ENCODE data around the gene MAN1C1.

MAN1C1 gene

DNA sequence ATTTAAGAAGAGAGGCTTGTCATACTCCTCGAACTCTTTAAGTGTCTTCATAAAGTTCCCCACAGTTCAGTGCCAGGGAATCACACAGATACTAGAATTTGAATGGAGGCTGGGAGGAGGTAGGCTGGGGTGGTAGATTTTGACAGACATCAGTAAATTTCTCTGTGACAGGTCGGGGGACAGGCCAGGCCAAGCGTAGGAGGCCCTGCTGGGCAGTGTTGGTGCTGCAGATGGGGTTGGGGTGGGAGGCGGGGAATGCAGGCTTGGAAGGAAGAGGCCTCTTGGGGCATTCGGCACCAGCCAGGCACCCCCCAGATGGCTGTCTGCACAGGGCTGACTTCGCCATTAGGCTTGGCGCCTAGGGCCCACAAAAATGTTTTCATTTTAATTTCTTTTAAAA is 84.0 kb downstream of the MAN1C1 start:
- Histone ChIP-seq H3K27me3 (ENCODE audit: low read depth, low read length) (peaks cover 12% of the 10 kb centered on the region), H3K9ac (ENCODE audit: low read length) (no peak overlapping the region), H3K4me1 (ENCODE audit: low read length) (no peaks in the 10 kb centered on the region), H3K27ac (ENCODE audit: low read length) (no peak overlapping the region), H3K36me3 (replicated peaks; ENCODE audit: low read depth, low read length) (no peaks in the 10 kb centered on the region), H3K4me3 (ENCODE audit: low read length) (no peak overlapping the region), H4K20me1 (ENCODE audit: insufficient read depth, low read length) (no peaks in the 10 kb centered on the region), H3K9me3 (ENCODE audit: insufficient read depth, low read length) (no peaks in the 10 kb centered on the region), H3K79me2 (ENCODE audit: low read length) (no peaks in the 10 kb centered on the region), H2AFZ (ENCODE audit: low read depth, low read length) (no peak overlapping the region), H3K4me2 (ENCODE audit: low read length) (no peak overlapping the region)
- TF ChIP-seq EZH2phosphoT487 (IDR thresholded peaks at IDR 0.05; ENCODE audit: low read depth) = no peak
- TF ChIP-seq, protein P1, sequence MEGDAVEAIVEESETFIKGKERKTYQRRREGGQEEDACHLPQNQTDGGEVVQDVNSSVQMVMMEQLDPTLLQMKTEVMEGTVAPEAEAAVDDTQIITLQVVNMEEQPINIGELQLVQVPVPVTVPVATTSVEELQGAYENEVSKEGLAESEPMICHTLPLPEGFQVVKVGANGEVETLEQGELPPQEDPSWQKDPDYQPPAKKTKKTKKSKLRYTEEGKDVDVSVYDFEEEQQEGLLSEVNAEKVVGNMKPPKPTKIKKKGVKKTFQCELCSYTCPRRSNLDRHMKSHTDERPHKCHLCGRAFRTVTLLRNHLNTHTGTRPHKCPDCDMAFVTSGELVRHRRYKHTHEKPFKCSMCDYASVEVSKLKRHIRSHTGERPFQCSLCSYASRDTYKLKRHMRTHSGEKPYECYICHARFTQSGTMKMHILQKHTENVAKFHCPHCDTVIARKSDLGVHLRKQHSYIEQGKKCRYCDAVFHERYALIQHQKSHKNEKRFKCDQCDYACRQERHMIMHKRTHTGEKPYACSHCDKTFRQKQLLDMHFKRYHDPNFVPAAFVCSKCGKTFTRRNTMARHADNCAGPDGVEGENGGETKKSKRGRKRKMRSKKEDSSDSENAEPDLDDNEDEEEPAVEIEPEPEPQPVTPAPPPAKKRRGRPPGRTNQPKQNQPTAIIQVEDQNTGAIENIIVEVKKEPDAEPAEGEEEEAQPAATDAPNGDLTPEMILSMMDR (IDR thresholded peaks at IDR 0.05; ENCODE audit: low read depth, low read length) = no peak

DNA sequence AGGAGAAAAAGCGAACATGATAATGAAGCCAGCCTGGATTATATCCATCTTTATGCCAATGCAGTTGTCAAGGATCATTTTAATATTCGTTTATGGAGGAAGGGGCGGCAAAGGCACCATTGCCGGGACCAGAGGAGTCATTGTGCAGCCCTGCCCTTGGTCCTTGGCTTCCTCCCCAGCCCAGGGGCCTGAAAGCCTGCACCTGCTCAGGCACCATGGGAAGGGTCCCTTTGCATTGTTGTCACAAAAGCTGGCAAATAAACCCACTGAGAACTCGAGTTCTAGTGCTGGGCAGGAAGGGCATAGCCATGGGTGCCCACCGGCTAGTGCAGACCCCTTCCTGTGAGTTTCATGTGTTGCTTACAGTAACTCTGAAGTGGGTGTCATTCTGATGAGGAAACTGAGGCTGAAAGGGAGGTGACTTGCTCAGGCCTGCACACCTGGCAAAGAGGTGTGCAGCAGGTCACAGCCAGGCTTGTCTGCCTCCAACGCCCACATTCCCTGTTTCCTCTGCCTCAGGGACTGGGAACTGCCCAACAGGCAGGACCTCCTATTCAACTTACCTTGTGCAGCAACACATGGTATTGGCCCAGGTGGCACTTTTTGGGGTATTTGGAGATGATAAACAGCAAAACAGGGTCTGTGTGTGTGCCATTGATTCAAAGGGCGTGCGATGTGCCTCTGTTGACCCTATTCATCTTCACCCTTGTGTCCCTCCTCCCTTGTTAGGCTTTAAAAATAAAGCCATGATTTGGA is 84.6 kb downstream of the MAN1C1 start:
- Histone ChIP-seq H3K4me1 (ENCODE audit: low read length) (no peaks in the 10 kb centered on the region), H3K36me3 (replicated peaks; ENCODE audit: low read depth, low read length) (no peaks in the 10 kb centered on the region), H3K27ac (ENCODE audit: low read length) (no peak overlapping the region), H3K4me2 (ENCODE audit: low read length) (no peak overlapping the region), H3K79me2 (ENCODE audit: low read length) (no peaks in the 10 kb centered on the region), H3K9me3 (ENCODE audit: insufficient read depth, low read length) (no peaks in the 10 kb centered on the region), H3K4me3 (ENCODE audit: low read length) (no peak overlapping the region), H3K27me3 (ENCODE audit: low read depth, low read length) (peaks cover 12% of the 10 kb centered on the region), H2AFZ (ENCODE audit: low read depth, low read length) (no peak overlapping the region), H4K20me1 (ENCODE audit: insufficient read depth, low read length) (no peaks in the 10 kb centered on the region), H3K9ac (ENCODE audit: low read length) (no peak overlapping the region)
- no peak for TF ChIP-seq EZH2phosphoT487 (IDR thresholded peaks at IDR 0.05; ENCODE audit: low read depth)
- TF ChIP-seq, protein P1 (IDR thresholded peaks at IDR 0.05; ENCODE audit: low read depth, low read length) = no peak

DNA sequence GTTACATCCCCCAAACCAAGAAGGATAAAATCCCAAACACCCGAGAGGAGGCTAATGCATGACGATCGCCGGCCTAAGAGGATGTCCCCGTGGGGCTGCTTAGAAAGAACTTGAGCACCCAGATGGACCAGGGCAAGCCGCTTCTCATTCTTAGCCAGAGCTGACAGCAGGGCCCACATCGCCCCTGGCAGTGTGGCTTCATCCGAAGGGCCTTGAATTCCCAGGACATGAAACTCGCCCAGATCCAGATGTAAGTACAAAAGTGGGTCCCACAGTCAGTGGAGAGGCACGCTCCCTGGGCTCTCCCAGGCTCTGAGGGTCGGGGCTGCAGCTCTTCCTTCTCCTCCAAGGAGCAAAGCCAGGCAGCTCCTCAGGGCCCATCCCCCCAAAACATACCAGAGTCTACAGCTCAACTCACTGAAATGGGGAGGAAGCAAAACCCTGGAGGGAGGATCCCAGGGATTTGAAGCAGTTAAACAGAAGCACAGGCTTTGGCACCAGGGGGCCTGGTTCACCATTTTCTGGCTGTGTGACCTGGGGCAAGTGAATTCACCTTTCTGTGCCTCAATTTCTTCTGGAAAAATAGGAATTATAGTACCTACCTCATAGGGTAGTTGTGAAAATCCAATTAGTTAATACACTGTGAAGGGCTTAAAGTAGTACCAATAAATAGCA is 85.6 kb downstream of the MAN1C1 start:
- no peak overlapping the region for H2AFZ ChIP-seq (ENCODE audit: low read depth, low read length)
- TF ChIP-seq, protein P1 (IDR thresholded peaks at IDR 0.05; ENCODE audit: low read depth, low read length) = no peak
- TF ChIP-seq EZH2phosphoT487 (IDR thresholded peaks at IDR 0.05; ENCODE audit: low read depth) = no peak
- no peak overlapping the region for H3K4me2 ChIP-seq (ENCODE audit: low read length)
- H3K4me3 ChIP-seq (ENCODE audit: low read length) = no peak overlapping the region
- no peaks in the 10 kb centered on the region for H3K9me3 ChIP-seq (ENCODE audit: insufficient read depth, low read length)
- H3K4me1 ChIP-seq (ENCODE audit: low read length) = no peaks in the 10 kb centered on the region
- no peaks in the 10 kb centered on the region for H3K36me3 ChIP-seq (replicated peaks; ENCODE audit: low read depth, low read length)
- no peak overlapping the region for H3K27ac ChIP-seq (ENCODE audit: low read length)
- H3K79me2 ChIP-seq (ENCODE audit: low read length) = no peaks in the 10 kb centered on the region
- H3K27me3 ChIP-seq (ENCODE audit: low read depth, low read length) = peaks cover 9% of the 10 kb centered on the region
- H4K20me1 ChIP-seq (ENCODE audit: insufficient read depth, low read length) = no peaks in the 10 kb centered on the region
- H3K9ac ChIP-seq (ENCODE audit: low read length) = no peak overlapping the region

DNA sequence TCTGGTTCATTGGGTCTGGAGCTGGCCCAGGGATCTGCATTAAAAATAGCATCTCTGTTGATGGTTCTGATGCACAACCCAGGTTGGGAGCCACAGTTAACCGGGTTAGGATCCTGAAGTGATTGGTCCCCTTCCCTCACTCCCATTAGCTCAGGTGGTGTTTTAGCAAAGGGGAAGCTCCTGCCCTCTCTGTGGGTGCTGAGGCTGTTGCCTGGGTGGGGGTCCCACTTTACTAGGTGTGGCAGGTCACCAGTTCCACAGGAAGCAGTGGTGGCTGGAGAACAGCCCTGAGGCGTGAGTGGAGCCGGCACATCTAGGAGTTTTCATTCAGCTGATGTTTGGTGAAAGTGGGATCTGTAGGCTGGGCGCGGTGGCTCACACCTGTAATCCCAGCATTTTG is 86.5 kb downstream of the MAN1C1 start:
- Histone ChIP-seq H3K27me3 (ENCODE audit: low read depth, low read length) (peaks cover under 1% of the 10 kb centered on the region; the same call in 1 of the 2 replicates), H3K4me3 (ENCODE audit: low read length) (no peak overlapping the region), H3K27ac (ENCODE audit: low read length) (no peak overlapping the region), H3K79me2 (ENCODE audit: low read length) (no peaks in the 10 kb centered on the region), H3K9ac (ENCODE audit: low read length) (no peak overlapping the region), H3K4me1 (ENCODE audit: low read length) (no peaks in the 10 kb centered on the region), H3K9me3 (ENCODE audit: insufficient read depth, low read length) (no peaks in the 10 kb centered on the region), H3K4me2 (ENCODE audit: low read length) (no peak overlapping the region), H2AFZ (ENCODE audit: low read depth, low read length) (no peak overlapping the region), H3K36me3 (replicated peaks; ENCODE audit: low read depth, low read length) (no peaks in the 10 kb centered on the region), H4K20me1 (ENCODE audit: insufficient read depth, low read length) (no peaks in the 10 kb centered on the region)
- no peak for TF ChIP-seq EZH2phosphoT487 (IDR thresholded peaks at IDR 0.05; ENCODE audit: low read depth)
- TF ChIP-seq, protein P1 (IDR thresholded peaks at IDR 0.05; ENCODE audit: low read depth, low read length) = no peak

Data from OCI-LY3 (cell line).